ENCODE measurements around the gene LRRC56. TPM values are rescaled to one million over a fixed set of nuclear protein-coding genes. Genes with fewer than 3 reads are reported as not detected.
A peak's percentile ranks its signal among the peaks of the same experiment; 100 is the strongest.

LRRC56 gene
- total and polyA plus RNA-seq, 2 of the 13 experiments (the other 11 are each of a cell fraction or from before 2014, with no cell fraction given): 0.11 to 0.29 TPM

DNA sequence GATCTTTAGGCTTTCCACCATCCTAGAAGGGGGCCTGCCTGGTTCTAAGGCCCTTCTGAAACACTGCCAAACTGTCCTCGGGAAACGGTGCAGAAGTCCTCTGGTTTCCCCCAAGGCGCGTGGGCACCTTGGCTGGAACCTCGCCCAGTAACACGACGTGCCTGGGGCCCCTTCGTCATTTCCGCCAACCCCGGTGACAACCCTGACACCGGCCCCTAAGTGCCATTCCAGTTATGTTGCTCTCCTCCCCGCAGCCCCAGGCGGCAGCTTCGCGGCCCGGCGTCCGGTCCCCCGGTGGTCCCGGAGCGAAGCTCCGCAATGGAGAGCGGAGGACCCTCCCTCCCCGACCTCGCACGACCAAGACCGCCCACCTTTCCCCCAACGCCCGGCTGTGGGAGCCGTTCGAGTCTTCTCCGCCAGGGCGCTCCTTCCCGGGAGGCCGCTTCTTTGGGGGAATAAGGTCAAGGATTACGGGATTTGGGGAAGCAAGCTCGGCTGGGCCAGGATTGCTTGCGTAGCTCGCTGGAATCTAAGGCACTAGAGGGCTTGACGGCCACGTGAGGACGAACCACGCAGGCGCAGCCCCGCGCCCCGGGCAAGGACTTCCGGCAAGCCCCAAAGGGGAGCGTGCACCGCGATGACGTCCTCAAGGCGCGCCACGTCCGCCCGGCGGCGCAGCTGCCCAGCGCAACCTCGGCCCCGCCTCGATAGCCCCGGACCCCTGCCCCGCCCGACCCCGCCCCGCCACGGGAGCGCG is 30.9 kb upstream of the LRRC56 start (continued):
- TF ChIP-seq PPARG (CRISPR knock-in tag; conservative IDR thresholded peaks at IDR 0.05): 0 out of 2 replicates have a peak, but pooled peaks have one; percentile 18
- TF ChIP-seq, protein P1, sequence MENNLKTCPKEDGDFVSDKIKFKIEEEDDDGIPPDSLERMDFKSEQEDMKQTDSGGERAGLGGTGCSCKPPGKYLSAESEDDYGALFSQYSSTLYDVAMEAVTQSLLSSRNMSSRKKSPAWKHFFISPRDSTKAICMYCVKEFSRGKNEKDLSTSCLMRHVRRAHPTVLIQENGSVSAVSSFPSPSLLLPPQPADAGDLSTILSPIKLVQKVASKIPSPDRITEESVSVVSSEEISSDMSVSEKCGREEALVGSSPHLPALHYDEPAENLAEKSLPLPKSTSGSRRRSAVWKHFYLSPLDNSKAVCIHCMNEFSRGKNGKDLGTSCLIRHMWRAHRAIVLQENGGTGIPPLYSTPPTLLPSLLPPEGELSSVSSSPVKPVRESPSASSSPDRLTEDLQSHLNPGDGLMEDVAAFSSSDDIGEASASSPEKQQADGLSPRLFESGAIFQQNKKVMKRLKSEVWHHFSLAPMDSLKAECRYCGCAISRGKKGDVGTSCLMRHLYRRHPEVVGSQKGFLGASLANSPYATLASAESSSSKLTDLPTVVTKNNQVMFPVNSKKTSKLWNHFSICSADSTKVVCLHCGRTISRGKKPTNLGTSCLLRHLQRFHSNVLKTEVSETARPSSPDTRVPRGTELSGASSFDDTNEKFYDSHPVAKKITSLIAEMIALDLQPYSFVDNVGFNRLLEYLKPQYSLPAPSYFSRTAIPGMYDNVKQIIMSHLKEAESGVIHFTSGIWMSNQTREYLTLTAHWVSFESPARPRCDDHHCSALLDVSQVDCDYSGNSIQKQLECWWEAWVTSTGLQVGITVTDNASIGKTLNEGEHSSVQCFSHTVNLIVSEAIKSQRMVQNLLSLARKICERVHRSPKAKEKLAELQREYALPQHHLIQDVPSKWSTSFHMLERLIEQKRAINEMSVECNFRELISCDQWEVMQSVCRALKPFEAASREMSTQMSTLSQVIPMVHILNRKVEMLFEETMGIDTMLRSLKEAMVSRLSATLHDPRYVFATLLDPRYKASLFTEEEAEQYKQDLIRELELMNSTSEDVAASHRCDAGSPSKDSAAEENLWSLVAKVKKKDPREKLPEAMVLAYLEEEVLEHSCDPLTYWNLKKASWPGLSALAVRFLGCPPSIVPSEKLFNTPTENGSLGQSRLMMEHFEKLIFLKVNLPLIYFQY (CRISPR knock-in tag; IDR thresholded peaks at IDR 0.05; ENCODE audit: borderline replicate concordance): no peak
- TF ChIP-seq NFATC3 (CRISPR knock-in tag; IDR thresholded peaks at IDR 0.05): 0 out of 2 replicates have a peak, but pooled peaks have one; percentile 90
- peak; percentile 87; the same call in 1 of the 2 replicates for TF ChIP-seq ZNF772 (CRISPR knock-in tag; IDR thresholded peaks at IDR 0.05)
- peak; percentile 56 for TF ChIP-seq HIVEP1 (CRISPR knock-in tag; IDR thresholded peaks at IDR 0.05)
- TF ChIP-seq, protein P2, sequence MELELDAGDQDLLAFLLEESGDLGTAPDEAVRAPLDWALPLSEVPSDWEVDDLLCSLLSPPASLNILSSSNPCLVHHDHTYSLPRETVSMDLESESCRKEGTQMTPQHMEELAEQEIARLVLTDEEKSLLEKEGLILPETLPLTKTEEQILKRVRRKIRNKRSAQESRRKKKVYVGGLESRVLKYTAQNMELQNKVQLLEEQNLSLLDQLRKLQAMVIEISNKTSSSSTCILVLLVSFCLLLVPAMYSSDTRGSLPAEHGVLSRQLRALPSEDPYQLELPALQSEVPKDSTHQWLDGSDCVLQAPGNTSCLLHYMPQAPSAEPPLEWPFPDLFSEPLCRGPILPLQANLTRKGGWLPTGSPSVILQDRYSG (CRISPR knock-in tag; IDR thresholded peaks at IDR 0.05): peak; percentile 76; the same call in 1 of the 2 replicates
- TF ChIP-seq, protein P3, sequence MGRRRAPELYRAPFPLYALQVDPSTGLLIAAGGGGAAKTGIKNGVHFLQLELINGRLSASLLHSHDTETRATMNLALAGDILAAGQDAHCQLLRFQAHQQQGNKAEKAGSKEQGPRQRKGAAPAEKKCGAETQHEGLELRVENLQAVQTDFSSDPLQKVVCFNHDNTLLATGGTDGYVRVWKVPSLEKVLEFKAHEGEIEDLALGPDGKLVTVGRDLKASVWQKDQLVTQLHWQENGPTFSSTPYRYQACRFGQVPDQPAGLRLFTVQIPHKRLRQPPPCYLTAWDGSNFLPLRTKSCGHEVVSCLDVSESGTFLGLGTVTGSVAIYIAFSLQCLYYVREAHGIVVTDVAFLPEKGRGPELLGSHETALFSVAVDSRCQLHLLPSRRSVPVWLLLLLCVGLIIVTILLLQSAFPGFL (CRISPR knock-in tag; IDR thresholded peaks at IDR 0.05): peak; percentile 28; the same call in 1 of the 2 replicates
- TF ChIP-seq, protein P4, sequence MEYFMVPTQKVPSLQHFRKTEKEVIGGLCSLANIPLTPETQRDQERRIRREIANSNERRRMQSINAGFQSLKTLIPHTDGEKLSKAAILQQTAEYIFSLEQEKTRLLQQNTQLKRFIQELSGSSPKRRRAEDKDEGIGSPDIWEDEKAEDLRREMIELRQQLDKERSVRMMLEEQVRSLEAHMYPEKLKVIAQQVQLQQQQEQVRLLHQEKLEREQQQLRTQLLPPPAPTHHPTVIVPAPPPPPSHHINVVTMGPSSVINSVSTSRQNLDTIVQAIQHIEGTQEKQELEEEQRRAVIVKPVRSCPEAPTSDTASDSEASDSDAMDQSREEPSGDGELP (IDR thresholded peaks at IDR 0.05; ENCODE audit: borderline replicate concordance, low read depth): peak; percentile 11; the same call in 1 of the 2 replicates
- TF ChIP-seq PLRG1 (conservative IDR thresholded peaks at IDR 0.05): no peak
- peak; percentile 63; the same call in 1 of the 2 replicates for TF ChIP-seq HES4 (CRISPR knock-in tag; IDR thresholded peaks at IDR 0.05; ENCODE audit: borderline replicate concordance)
- TF ChIP-seq RCOR2 (CRISPR knock-in tag; IDR thresholded peaks at IDR 0.05): 0 out of 2 replicates have a peak, but pooled peaks have one; percentile 18
- TF ChIP-seq ZNF234 (CRISPR knock-in tag; conservative IDR thresholded peaks at IDR 0.05): no peak
- TF ChIP-seq XBP1 (CRISPR knock-in tag; IDR thresholded peaks at IDR 0.05): no peak
- peak; percentile 18; the same call in 1 of the 2 replicates for TF ChIP-seq WIZ (CRISPR knock-in tag; IDR thresholded peaks at IDR 0.05)
- TF ChIP-seq ZNF660 (CRISPR knock-in tag; IDR thresholded peaks at IDR 0.05; ENCODE audit: borderline replicate concordance, low read depth): no peak
- TF ChIP-seq SRSF1 (optimal IDR thresholded peaks at IDR 0.05; ENCODE audit: low read depth, low read length): peak; percentile 97
- TF ChIP-seq SNAI1 (CRISPR knock-in tag; IDR thresholded peaks at IDR 0.05; ENCODE audit: borderline replicate concordance): peak; percentile 85; the same call in 1 of the 2 replicates
- 0 out of 2 replicates have a peak, but pooled peaks have one; percentile 50 for TF ChIP-seq SNAPC2 (CRISPR knock-in tag; IDR thresholded peaks at IDR 0.05)
- peak; percentile 18; the same call in 1 of the 2 replicates for TF ChIP-seq FOXO1 (CRISPR knock-in tag; IDR thresholded peaks at IDR 0.05)
- TF ChIP-seq KDM6A (CRISPR knock-in tag; IDR thresholded peaks at IDR 0.05; ENCODE audit: low read depth): no peak
- TF ChIP-seq, protein P5, sequence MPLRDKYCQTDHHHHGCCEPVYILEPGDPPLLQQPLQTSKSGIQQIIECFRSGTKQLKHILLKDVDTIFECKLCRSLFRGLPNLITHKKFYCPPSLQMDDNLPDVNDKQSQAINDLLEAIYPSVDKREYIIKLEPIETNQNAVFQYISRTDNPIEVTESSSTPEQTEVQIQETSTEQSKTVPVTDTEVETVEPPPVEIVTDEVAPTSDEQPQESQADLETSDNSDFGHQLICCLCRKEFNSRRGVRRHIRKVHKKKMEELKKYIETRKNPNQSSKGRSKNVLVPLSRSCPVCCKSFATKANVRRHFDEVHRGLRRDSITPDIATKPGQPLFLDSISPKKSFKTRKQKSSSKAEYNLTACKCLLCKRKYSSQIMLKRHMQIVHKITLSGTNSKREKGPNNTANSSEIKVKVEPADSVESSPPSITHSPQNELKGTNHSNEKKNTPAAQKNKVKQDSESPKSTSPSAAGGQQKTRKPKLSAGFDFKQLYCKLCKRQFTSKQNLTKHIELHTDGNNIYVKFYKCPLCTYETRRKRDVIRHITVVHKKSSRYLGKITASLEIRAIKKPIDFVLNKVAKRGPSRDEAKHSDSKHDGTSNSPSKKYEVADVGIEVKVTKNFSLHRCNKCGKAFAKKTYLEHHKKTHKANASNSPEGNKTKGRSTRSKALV (CRISPR knock-in tag; IDR thresholded peaks at IDR 0.05): peak; percentile 69; the same call in 1 of the 2 replicates
